Panc1 (cell line): ENCODE results near the gene IFI44L.

Source experiments
- CTCF ChIP-seq: fragments of 450-650 bp; IDR thresholded peaks from 2 replicates; pipeline ENCODE4 v1.5.1; 2017; ENCODE audit warnings: mild to moderate bottlenecking
- POLR2AphosphoS5 ChIP-seq: IDR thresholded peaks from 2 replicates; pipeline ENCODE4 v1.6.1; 2012; ENCODE audit warnings: mild to moderate bottlenecking, low read depth, low read length, moderate library complexity
- REST ChIP-seq, 2 experiments: IDR thresholded peaks; 2 replicates each; pipeline ENCODE4 v1.6.1; 2011 to 2012; ENCODE audit warnings: low read depth in 2 of 2, control low read depth in 1 of 2, low read length in 1 of 2, mild to moderate bottlenecking in 1 of 2, moderate library complexity in 1 of 2; ENCODE audit not compliant: insufficient read depth in 1 of 2
- SIN3A ChIP-seq: IDR thresholded peaks from 2 replicates; pipeline ENCODE4 v1.6.1; 2012; ENCODE audit warnings: low read depth, mild to moderate bottlenecking, low read length, moderate library complexity, borderline replicate concordance; ENCODE audit not compliant: insufficient read depth
- TCF7L2 ChIP-seq: IDR thresholded peaks from 2 replicates; pipeline ENCODE4 v1.6.1; 2011; ENCODE audit warnings: mild to moderate bottlenecking, low read depth, low read length, inconsistent platforms

GRCh38 chr1:78645723-78646122 lies 25.5 kb downstream of the IFI44L start:
- TF ChIP-seq TCF7L2 (no peak), CTCF (no peak), REST (IDR thresholded peaks at IDR 0.05; ENCODE audit: insufficient read depth in 1 of 2, low read depth in 2 of 2, low read length in 1 of 2) (no peak), POLR2AphosphoS5 (no peak), SIN3A (no peak)
